Activated T-helper 17 cell treated with anti-CD3 and anti-CD28 coated beads, Interleukin-2, amount 50 U/mL, for 72 hours (primary cell): ENCODE results near the gene UGT1A4. TPM values are rescaled to one million over a fixed set of nuclear protein-coding genes. Genes with fewer than 3 reads are reported as not detected.

Source experiments
- ATAC-seq: fragments of 150-1000 bp; cut with Tn5 transposase; replicated peaks from 2 replicates; pipeline ENCODE4 v1.10.0; 2021; ENCODE audit warnings: mild to moderate bottlenecking, moderate library complexity
- H3K27ac Mint-ChIP-seq: one replicate; pipeline ENCODE4 v1.8.0; 2022; ENCODE audit warnings: mixed read lengths
- H3K27me3 Mint-ChIP-seq: one replicate; pipeline ENCODE4 v1.8.0; 2022; ENCODE audit warnings: mixed read lengths
- H3K36me3 Mint-ChIP-seq: one replicate; pipeline ENCODE4 v1.8.0; 2022; ENCODE audit warnings: low read depth, mild to moderate bottlenecking, mixed read lengths
- H3K4me1 Mint-ChIP-seq: one replicate; pipeline ENCODE4 v1.8.0; 2022; ENCODE audit warnings: mixed read lengths
- H3K4me3 Mint-ChIP-seq: one replicate; pipeline ENCODE4 v1.8.0; 2022; ENCODE audit warnings: mild to moderate bottlenecking, mixed read lengths
- H3K9me3 Mint-ChIP-seq: one replicate; pipeline ENCODE4 v1.8.0; 2022; ENCODE audit warnings: mixed read lengths
- total RNA-seq, 2 donors: library from RNA; stranded (reverse); gene quantifications; one replicate each; pipeline ENCODE4 v1.2.3, GENCODE V29; 2022

The UGT1A4 gene
- total RNA-seq, 2 donors from 2014 or later, result not detected

GRCh38 chr2:233814056-233814835 lies 95.7 kb downstream of the UGT1A4 start:
- Mint-ChIP-seq H3K27ac (no peak overlapping the region), H3K36me3 (no peaks in the 10 kb centered on the region), H3K27me3 (peaks cover 16% of the 10 kb centered on the region), H3K4me1 (no peaks in the 10 kb centered on the region), H3K9me3 (no peaks in the 10 kb centered on the region), H3K4me3 (no peak overlapping the region)
- no peak for ATAC-seq

GRCh38 chr2:233815861-233816260 lies 97.3 kb downstream of the UGT1A4 start:
- H3K4me3 Mint-ChIP-seq, result no peak overlapping the region
- H3K4me1 Mint-ChIP-seq, result no peaks in the 10 kb centered on the region
- peaks cover 14% of the 10 kb centered on the region for H3K27me3 Mint-ChIP-seq
- ATAC-seq, result no peak
- H3K36me3 Mint-ChIP-seq, result no peaks in the 10 kb centered on the region
- H3K9me3 Mint-ChIP-seq, result no peaks in the 10 kb centered on the region
- no peak overlapping the region for H3K27ac Mint-ChIP-seq

GRCh38 chr2:233816334-233816733 lies 97.8 kb downstream of the UGT1A4 start:
- H3K27me3 Mint-ChIP-seq, result peaks cover 12% of the 10 kb centered on the region
- H3K4me3 Mint-ChIP-seq, result no peak overlapping the region
- ATAC-seq, result no peak
- H3K27ac Mint-ChIP-seq, result no peak overlapping the region
- H3K36me3 Mint-ChIP-seq, result no peaks in the 10 kb centered on the region
- no peaks in the 10 kb centered on the region for H3K4me1 Mint-ChIP-seq
- H3K9me3 Mint-ChIP-seq, result no peaks in the 10 kb centered on the region

- ATAC-seq, result no peak
- no peaks in the 10 kb centered on the region for H3K36me3 Mint-ChIP-seq
- H3K9me3 Mint-ChIP-seq, result no peaks in the 10 kb centered on the region
- H3K27me3 Mint-ChIP-seq, result peaks cover 12% of the 10 kb centered on the region
- no peak overlapping the region for H3K4me3 Mint-ChIP-seq
- H3K27ac Mint-ChIP-seq, result no peak overlapping the region
- H3K4me1 Mint-ChIP-seq, result no peaks in the 10 kb centered on the region
Measured at GRCh38 chr2:233816771-233817170, 98.2 kb downstream of the UGT1A4 start.

GRCh38 chr2:233817361-233817911 lies 98.9 kb downstream of the UGT1A4 start:
- H3K4me1 Mint-ChIP-seq, result no peaks in the 10 kb centered on the region
- no peak for ATAC-seq
- no peak overlapping the region for H3K4me3 Mint-ChIP-seq
- no peaks in the 10 kb centered on the region for H3K9me3 Mint-ChIP-seq
- peaks cover 8% of the 10 kb centered on the region for H3K27me3 Mint-ChIP-seq
- no peak overlapping the region for H3K27ac Mint-ChIP-seq
- H3K36me3 Mint-ChIP-seq, result no peaks in the 10 kb centered on the region

GRCh38 chr2:233817995-233818638 lies 99.6 kb downstream of the UGT1A4 start:
- Mint-ChIP-seq H3K4me1 (no peaks in the 10 kb centered on the region), H3K27ac (no peak overlapping the region), H3K27me3 (peaks cover 8% of the 10 kb centered on the region), H3K36me3 (no peaks in the 10 kb centered on the region), H3K9me3 (no peaks in the 10 kb centered on the region), H3K4me3 (no peak overlapping the region)
- ATAC-seq, result no peak

- Mint-ChIP-seq H3K9me3 (no peaks in the 10 kb centered on the region), H3K4me1 (no peaks in the 10 kb centered on the region), H3K27me3 (peaks cover 8% of the 10 kb centered on the region), H3K4me3 (no peak overlapping the region), H3K36me3 (no peaks in the 10 kb centered on the region), H3K27ac (no peak overlapping the region)
- ATAC-seq, result no peak
Measured at GRCh38 chr2:233818639-233819621, 100.4 kb downstream of the UGT1A4 start.

- no peaks in the 10 kb centered on the region for H3K9me3 Mint-ChIP-seq
- no peaks in the 10 kb centered on the region for H3K36me3 Mint-ChIP-seq
- no peak overlapping the region for H3K27ac Mint-ChIP-seq
- no peak overlapping the region for H3K4me3 Mint-ChIP-seq
- ATAC-seq, result no peak
- H3K4me1 Mint-ChIP-seq, result no peaks in the 10 kb centered on the region
- H3K27me3 Mint-ChIP-seq, result peaks cover 9% of the 10 kb centered on the region
Measured at GRCh38 chr2:233819884-233820773, 101.6 kb downstream of the UGT1A4 start.

- Mint-ChIP-seq H3K4me3 (no peak overlapping the region), H3K4me1 (no peaks in the 10 kb centered on the region), H3K27ac (no peak overlapping the region), H3K9me3 (no peaks in the 10 kb centered on the region), H3K36me3 (no peaks in the 10 kb centered on the region), H3K27me3 (peaks cover 13% of the 10 kb centered on the region)
- ATAC-seq, result no peak
Measured at GRCh38 chr2:233820774-233821105, 102.2 kb downstream of the UGT1A4 start.

GRCh38 chr2:233821196-233821595 lies 102.7 kb downstream of the UGT1A4 start:
- no peak for ATAC-seq
- Mint-ChIP-seq H3K9me3 (no peaks in the 10 kb centered on the region), H3K27ac (no peak overlapping the region), H3K4me1 (no peaks in the 10 kb centered on the region), H3K36me3 (no peaks in the 10 kb centered on the region), H3K27me3 (peaks cover 14% of the 10 kb centered on the region), H3K4me3 (no peak overlapping the region)

GRCh38 chr2:233821709-233822100 lies 103.2 kb downstream of the UGT1A4 start:
- H3K36me3 Mint-ChIP-seq, result no peaks in the 10 kb centered on the region
- H3K27ac Mint-ChIP-seq, result no peak overlapping the region
- H3K9me3 Mint-ChIP-seq, result no peaks in the 10 kb centered on the region
- H3K4me1 Mint-ChIP-seq, result no peaks in the 10 kb centered on the region
- H3K27me3 Mint-ChIP-seq, result peaks cover 16% of the 10 kb centered on the region
- ATAC-seq, result no peak
- H3K4me3 Mint-ChIP-seq, result no peak overlapping the region

- no peak overlapping the region for H3K4me3 Mint-ChIP-seq
- peaks cover 16% of the 10 kb centered on the region for H3K27me3 Mint-ChIP-seq
- no peaks in the 10 kb centered on the region for H3K9me3 Mint-ChIP-seq
- H3K36me3 Mint-ChIP-seq, result no peaks in the 10 kb centered on the region
- no peaks in the 10 kb centered on the region for H3K4me1 Mint-ChIP-seq
- ATAC-seq, result no peak
- H3K27ac Mint-ChIP-seq, result no peak overlapping the region
Measured at GRCh38 chr2:233822101-233822771, 103.7 kb downstream of the UGT1A4 start.
